Measurements from ENCODE around the gene YWHAG.
"Not testable (repeated sequence)": the region's sequence is repeated elsewhere in the genome, so short reads cannot be mapped to it uniquely, and the experiment has no call there.

Gene YWHAG

GRCh38 chr7:76358481-76359110 lies at the start of gene YWHAG:
Gene YWHAG, minus strand, starts transcription at chr7:76358991. Its CDS starts 183 bp downstream, at chr7:76358808.
- DNase-seq (ENCODE audit: low spot score), result peak; percentile 97

GRCh38 chr7:76408121-76408560 lies 49.4 kb upstream of the YWHAG start:
- DNase-seq (ENCODE audit: low spot score), result no peak

- no peak for DNase-seq (ENCODE audit: low spot score)
Measured at GRCh38 chr7:76407718-76408117, 48.9 kb upstream of the YWHAG start.

GRCh38 chr7:76405738-76406137 lies 46.9 kb upstream of the YWHAG start:
- no peak for DNase-seq (ENCODE audit: low spot score)

- DNase-seq (ENCODE audit: low spot score), result peak; percentile 63
Measured at GRCh38 chr7:76403780-76404494, 45.1 kb upstream of the YWHAG start.

GRCh38 chr7:76403097-76403496 lies 44.3 kb upstream of the YWHAG start:
- DNase-seq (ENCODE audit: low spot score), result not testable (repeated sequence)

- DNase-seq (ENCODE audit: low spot score), result no peak
Measured at GRCh38 chr7:76400248-76400647, 41.5 kb upstream of the YWHAG start.

- DNase-seq (ENCODE audit: low spot score), result peak; percentile 70
Measured at GRCh38 chr7:76397409-76398183, 38.8 kb upstream of the YWHAG start.

GRCh38 chr7:76396864-76397263 lies 38.1 kb upstream of the YWHAG start:
- DNase-seq (ENCODE audit: low spot score), result no peak

- peak; percentile 59 for DNase-seq (ENCODE audit: low spot score)
Measured at GRCh38 chr7:76395965-76396726, 37.4 kb upstream of the YWHAG start.

GRCh38 chr7:76395605-76395964 lies 36.8 kb upstream of the YWHAG start:
- not testable (repeated sequence) for DNase-seq (ENCODE audit: low spot score)

- DNase-seq (ENCODE audit: low spot score), result no peak
Measured at GRCh38 chr7:76394957-76395356, 36.2 kb upstream of the YWHAG start.

GRCh38 chr7:76393116-76394031 lies 34.6 kb upstream of the YWHAG start:
- DNase-seq (ENCODE audit: low spot score), result peak; percentile 94

- DNase-seq (ENCODE audit: low spot score), result no peak
Measured at GRCh38 chr7:76392531-76393115, 33.8 kb upstream of the YWHAG start.

- no peak for DNase-seq (ENCODE audit: low spot score)
Measured at GRCh38 chr7:76390092-76390491, 31.3 kb upstream of the YWHAG start.

GRCh38 chr7:76387789-76388188 lies 29.0 kb upstream of the YWHAG start:
- DNase-seq (ENCODE audit: low spot score), result not testable (repeated sequence)

- no peak for DNase-seq (ENCODE audit: low spot score)
Measured at GRCh38 chr7:76386691-76387260, 28.0 kb upstream of the YWHAG start.

GRCh38 chr7:76383089-76383944 lies 24.5 kb upstream of the YWHAG start:
- DNase-seq (ENCODE audit: low spot score), result no peak

- no peak for DNase-seq (ENCODE audit: low spot score)
Measured at GRCh38 chr7:76381814-76382213, 23.0 kb upstream of the YWHAG start.

All from Ammon's horn (tissue), 1 donor.